GM23338 (cell line): Measurements from ENCODE around the gene SFSWAP. TPM values are rescaled to one million over a fixed set of nuclear protein-coding genes. Genes with fewer than 3 reads are reported as not detected.

Experiments used
- ATAC-seq: fragments of 200-7000 bp; cut with Tn5 transposase; 3 replicates; pipeline ENCODE4 v1.9.1; 2020
- DNase-seq: peaks from one replicate; pipeline ENCODE4 v3.0.0-alpha.2; 2015; ENCODE audit warnings: low spot score
- H2AFZ ChIP-seq: fragments of 200-600 bp; sonication (generic); 2 replicates; pipeline ENCODE4 v1.8.0; 2016; ENCODE audit warnings: antibody characterized with exemption, mild to moderate bottlenecking, moderate library complexity
- H3F3A ChIP-seq: fragments of 200-600 bp; sonication (generic); replicated peaks from 2 replicates; pipeline ENCODE4 v1.8.0; 2017; ENCODE audit warnings: antibody characterized with exemption, mixed run types, low read depth
- H3K27ac ChIP-seq: fragments of 200-600 bp; sonication (generic); 2 replicates; pipeline ENCODE4 v1.6.1; 2016; ENCODE audit warnings: low read depth
- H3K27me3 ChIP-seq: fragments of 200-600 bp; sonication (generic); 2 replicates; pipeline ENCODE4 v1.8.0; 2016; ENCODE audit warnings: mild to moderate bottlenecking, mixed run types, moderate library complexity; ENCODE audit not compliant: insufficient read depth
- H3K36me3 ChIP-seq: fragments of 200-600 bp; sonication (generic); 2 replicates; pipeline ENCODE4 v1.8.0; 2016; ENCODE audit warnings: mild to moderate bottlenecking; ENCODE audit not compliant: insufficient read depth
- H3K4me1 ChIP-seq: fragments of 200-600 bp; sonication (generic); 2 replicates; pipeline ENCODE4 v1.8.0; 2016; ENCODE audit warnings: mild to moderate bottlenecking, moderate library complexity; ENCODE audit not compliant: insufficient read depth
- H3K4me2 ChIP-seq: fragments of 200-600 bp; sonication (generic); 2 replicates; pipeline ENCODE4 v1.7.1; 2017; ENCODE audit warnings: mixed run types
- H3K4me3 ChIP-seq: fragments of 200-600 bp; sonication (generic); 2 replicates; pipeline ENCODE4 v1.6.1; 2016; ENCODE audit warnings: mixed run types
- H3K79me2 ChIP-seq: fragments of 200-600 bp; sonication (generic); replicated peaks from 2 replicates; pipeline ENCODE4 v1.8.0; 2017; ENCODE audit warnings: mild to moderate bottlenecking; ENCODE audit not compliant: insufficient read depth
- H3K9me2 ChIP-seq: fragments of 200-600 bp; sonication (generic); 2 replicates; pipeline ENCODE4 v1.8.0; 2017; ENCODE audit not compliant: insufficient read depth
- H4K20me1 ChIP-seq: fragments of 200-600 bp; sonication (generic); replicated peaks from 2 replicates; pipeline ENCODE4 v1.8.0; 2017; ENCODE audit warnings: mild to moderate bottlenecking; ENCODE audit not compliant: insufficient read depth
- H3K27ac Mint-ChIP-seq: 2 replicates; pipeline ENCODE4 v1.8.0; 2020; ENCODE audit warnings: inconsistent platforms, mild to moderate bottlenecking, moderate library complexity, mixed read lengths
- H3K27me3 Mint-ChIP-seq: 3 replicates; pipeline ENCODE4 v1.8.0; 2022; ENCODE audit warnings: low read depth, mild to moderate bottlenecking, moderate library complexity, mixed read lengths, inconsistent platforms; ENCODE audit not compliant: insufficient read depth, poor library complexity
- H3K36me3 Mint-ChIP-seq: 3 replicates; pipeline ENCODE4 v1.8.0; 2021; ENCODE audit warnings: low read depth, mild to moderate bottlenecking, inconsistent platforms, moderate library complexity, mixed read lengths
- H3K4me1 Mint-ChIP-seq: 3 replicates; pipeline ENCODE4 v1.8.0; 2020; ENCODE audit warnings: mild to moderate bottlenecking, inconsistent platforms, mixed read lengths
- H3K4me3 Mint-ChIP-seq: 3 replicates; pipeline ENCODE4 v1.8.0; 2021; ENCODE audit warnings: moderate library complexity, mild to moderate bottlenecking, inconsistent platforms, mixed read lengths
- H3K9me3 Mint-ChIP-seq: 3 replicates; pipeline ENCODE4 v1.8.0; 2020; ENCODE audit warnings: moderate library complexity, mild to moderate bottlenecking, inconsistent platforms, mixed read lengths
- EZH2 ChIP-seq: fragments of 200-600 bp; sonication (generic); IDR thresholded peaks from one replicate; pipeline ENCODE4 v1.8.0; 2017; ENCODE audit warnings: antibody characterized with exemption, mild to moderate bottlenecking, low read depth; ENCODE audit not compliant: unreplicated experiment
- polyA plus RNA-seq: library from polyadenylated mRNA; unstranded; fragments of >200 nt; fragmentation: Nextera tagmentation; extraction: Ambion mirVana; gene quantifications from 2 replicates; pipeline ENCODE4 v1.2.1, GENCODE V29; 2016
- total RNA-seq: library from RNA; depleted of rRNA; stranded (reverse); fragments of >200 nt; shearing (Covaris generic); gene quantifications from 2 replicates; pipeline ENCODE4 v1.2.3, GENCODE V29; 2014
- TF ChIP-seq, protein P1 (sequence below), 2 experiments: fragments of 200-600 bp in 1 of 2; sonication (generic) in 1 of 2; conservative IDR thresholded peaks; 2 replicates each; pipeline versions ENCODE4 v1.5.1 to v1.6.1; 2016 to 2017; ENCODE audit warnings: antibody characterized with exemption in 2 of 2, low read depth in 2 of 2, mild to moderate bottlenecking in 2 of 2, moderate library complexity in 1 of 2
- TF ChIP-seq, protein P2 (sequence below): IDR thresholded peaks from 2 replicates; pipeline ENCODE4 v1.6.1; 2016; ENCODE audit warnings: antibody characterized with exemption
- TF ChIP-seq, protein P3 (sequence below): fragments of 250-450 bp; sonication (Bioruptor Pico); IDR thresholded peaks from 2 replicates; pipeline ENCODE4 v1.5.0; 2020; ENCODE audit warnings: mild to moderate bottlenecking, moderate library complexity

Gene SFSWAP
- total and polyA plus RNA-seq, 2 experiments from 2014 or later = 41.0 to 49.8 TPM

DNA sequence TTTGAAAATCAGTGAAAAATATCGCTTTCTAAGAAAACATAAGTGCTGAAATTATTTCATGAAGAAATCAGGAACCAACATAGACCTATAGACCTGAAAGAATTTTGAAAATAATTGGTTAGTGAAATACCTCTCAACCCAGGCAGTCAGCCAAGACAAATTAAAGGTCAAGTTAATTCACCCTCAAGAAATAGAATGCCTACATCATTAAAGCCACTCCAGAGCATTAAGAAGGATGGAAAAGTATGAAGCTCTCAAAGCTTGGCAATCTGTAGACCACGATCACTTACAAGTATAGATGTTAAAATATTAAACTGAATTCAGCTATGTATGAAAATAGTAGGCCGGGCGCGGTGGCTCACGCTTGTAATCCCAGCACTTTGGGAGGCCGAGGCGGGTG, 48.3 kb downstream of the SFSWAP start:
- peaks cover 9% of the 10 kb centered on the region for H4K20me1 ChIP-seq
- no peaks in the 10 kb centered on the region for H3K4me1 ChIP-seq
- no peaks in the 10 kb centered on the region for H3K27me3 ChIP-seq
- no peak overlapping the region for H3K4me3 ChIP-seq
- Mint-ChIP-seq H3K27me3 (no peaks in the 10 kb centered on the region), H3K36me3 (peaks cover 79% of the 10 kb centered on the region), H3K4me3 (no peak overlapping the region), H3K27ac (no peak overlapping the region), H3K4me1 (peaks cover 6% of the 10 kb centered on the region; the same call in 2 of the 3 replicates), H3K9me3 (no peaks in the 10 kb centered on the region)
- no peaks in the 10 kb centered on the region for H3K9me2 ChIP-seq
- peak overlapping the region; percentile 55; the same call in 1 of the 2 replicates for H3K27ac ChIP-seq
- 0 out of 2 replicates have a peak, but pooled peaks cover 9% of the 10 kb centered on the region for H3K79me2 ChIP-seq
- H3K4me2 ChIP-seq = no peak overlapping the region
- peaks cover 45% of the 10 kb centered on the region for H3K36me3 ChIP-seq
- no peak overlapping the region for H2AFZ ChIP-seq
- H3F3A ChIP-seq = peaks cover 8% of the 10 kb centered on the region; the same call in 1 of the 2 replicates
- TF ChIP-seq, protein P1, sequence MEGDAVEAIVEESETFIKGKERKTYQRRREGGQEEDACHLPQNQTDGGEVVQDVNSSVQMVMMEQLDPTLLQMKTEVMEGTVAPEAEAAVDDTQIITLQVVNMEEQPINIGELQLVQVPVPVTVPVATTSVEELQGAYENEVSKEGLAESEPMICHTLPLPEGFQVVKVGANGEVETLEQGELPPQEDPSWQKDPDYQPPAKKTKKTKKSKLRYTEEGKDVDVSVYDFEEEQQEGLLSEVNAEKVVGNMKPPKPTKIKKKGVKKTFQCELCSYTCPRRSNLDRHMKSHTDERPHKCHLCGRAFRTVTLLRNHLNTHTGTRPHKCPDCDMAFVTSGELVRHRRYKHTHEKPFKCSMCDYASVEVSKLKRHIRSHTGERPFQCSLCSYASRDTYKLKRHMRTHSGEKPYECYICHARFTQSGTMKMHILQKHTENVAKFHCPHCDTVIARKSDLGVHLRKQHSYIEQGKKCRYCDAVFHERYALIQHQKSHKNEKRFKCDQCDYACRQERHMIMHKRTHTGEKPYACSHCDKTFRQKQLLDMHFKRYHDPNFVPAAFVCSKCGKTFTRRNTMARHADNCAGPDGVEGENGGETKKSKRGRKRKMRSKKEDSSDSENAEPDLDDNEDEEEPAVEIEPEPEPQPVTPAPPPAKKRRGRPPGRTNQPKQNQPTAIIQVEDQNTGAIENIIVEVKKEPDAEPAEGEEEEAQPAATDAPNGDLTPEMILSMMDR (conservative IDR thresholded peaks at IDR 0.05; ENCODE audit: low read depth in 2 of 2) = no peak
- TF ChIP-seq, protein P2, sequence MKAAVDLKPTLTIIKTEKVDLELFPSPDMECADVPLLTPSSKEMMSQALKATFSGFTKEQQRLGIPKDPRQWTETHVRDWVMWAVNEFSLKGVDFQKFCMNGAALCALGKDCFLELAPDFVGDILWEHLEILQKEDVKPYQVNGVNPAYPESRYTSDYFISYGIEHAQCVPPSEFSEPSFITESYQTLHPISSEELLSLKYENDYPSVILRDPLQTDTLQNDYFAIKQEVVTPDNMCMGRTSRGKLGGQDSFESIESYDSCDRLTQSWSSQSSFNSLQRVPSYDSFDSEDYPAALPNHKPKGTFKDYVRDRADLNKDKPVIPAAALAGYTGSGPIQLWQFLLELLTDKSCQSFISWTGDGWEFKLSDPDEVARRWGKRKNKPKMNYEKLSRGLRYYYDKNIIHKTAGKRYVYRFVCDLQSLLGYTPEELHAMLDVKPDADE = no peak
- no peak for TF ChIP-seq EZH2
- TF ChIP-seq, protein P3, sequence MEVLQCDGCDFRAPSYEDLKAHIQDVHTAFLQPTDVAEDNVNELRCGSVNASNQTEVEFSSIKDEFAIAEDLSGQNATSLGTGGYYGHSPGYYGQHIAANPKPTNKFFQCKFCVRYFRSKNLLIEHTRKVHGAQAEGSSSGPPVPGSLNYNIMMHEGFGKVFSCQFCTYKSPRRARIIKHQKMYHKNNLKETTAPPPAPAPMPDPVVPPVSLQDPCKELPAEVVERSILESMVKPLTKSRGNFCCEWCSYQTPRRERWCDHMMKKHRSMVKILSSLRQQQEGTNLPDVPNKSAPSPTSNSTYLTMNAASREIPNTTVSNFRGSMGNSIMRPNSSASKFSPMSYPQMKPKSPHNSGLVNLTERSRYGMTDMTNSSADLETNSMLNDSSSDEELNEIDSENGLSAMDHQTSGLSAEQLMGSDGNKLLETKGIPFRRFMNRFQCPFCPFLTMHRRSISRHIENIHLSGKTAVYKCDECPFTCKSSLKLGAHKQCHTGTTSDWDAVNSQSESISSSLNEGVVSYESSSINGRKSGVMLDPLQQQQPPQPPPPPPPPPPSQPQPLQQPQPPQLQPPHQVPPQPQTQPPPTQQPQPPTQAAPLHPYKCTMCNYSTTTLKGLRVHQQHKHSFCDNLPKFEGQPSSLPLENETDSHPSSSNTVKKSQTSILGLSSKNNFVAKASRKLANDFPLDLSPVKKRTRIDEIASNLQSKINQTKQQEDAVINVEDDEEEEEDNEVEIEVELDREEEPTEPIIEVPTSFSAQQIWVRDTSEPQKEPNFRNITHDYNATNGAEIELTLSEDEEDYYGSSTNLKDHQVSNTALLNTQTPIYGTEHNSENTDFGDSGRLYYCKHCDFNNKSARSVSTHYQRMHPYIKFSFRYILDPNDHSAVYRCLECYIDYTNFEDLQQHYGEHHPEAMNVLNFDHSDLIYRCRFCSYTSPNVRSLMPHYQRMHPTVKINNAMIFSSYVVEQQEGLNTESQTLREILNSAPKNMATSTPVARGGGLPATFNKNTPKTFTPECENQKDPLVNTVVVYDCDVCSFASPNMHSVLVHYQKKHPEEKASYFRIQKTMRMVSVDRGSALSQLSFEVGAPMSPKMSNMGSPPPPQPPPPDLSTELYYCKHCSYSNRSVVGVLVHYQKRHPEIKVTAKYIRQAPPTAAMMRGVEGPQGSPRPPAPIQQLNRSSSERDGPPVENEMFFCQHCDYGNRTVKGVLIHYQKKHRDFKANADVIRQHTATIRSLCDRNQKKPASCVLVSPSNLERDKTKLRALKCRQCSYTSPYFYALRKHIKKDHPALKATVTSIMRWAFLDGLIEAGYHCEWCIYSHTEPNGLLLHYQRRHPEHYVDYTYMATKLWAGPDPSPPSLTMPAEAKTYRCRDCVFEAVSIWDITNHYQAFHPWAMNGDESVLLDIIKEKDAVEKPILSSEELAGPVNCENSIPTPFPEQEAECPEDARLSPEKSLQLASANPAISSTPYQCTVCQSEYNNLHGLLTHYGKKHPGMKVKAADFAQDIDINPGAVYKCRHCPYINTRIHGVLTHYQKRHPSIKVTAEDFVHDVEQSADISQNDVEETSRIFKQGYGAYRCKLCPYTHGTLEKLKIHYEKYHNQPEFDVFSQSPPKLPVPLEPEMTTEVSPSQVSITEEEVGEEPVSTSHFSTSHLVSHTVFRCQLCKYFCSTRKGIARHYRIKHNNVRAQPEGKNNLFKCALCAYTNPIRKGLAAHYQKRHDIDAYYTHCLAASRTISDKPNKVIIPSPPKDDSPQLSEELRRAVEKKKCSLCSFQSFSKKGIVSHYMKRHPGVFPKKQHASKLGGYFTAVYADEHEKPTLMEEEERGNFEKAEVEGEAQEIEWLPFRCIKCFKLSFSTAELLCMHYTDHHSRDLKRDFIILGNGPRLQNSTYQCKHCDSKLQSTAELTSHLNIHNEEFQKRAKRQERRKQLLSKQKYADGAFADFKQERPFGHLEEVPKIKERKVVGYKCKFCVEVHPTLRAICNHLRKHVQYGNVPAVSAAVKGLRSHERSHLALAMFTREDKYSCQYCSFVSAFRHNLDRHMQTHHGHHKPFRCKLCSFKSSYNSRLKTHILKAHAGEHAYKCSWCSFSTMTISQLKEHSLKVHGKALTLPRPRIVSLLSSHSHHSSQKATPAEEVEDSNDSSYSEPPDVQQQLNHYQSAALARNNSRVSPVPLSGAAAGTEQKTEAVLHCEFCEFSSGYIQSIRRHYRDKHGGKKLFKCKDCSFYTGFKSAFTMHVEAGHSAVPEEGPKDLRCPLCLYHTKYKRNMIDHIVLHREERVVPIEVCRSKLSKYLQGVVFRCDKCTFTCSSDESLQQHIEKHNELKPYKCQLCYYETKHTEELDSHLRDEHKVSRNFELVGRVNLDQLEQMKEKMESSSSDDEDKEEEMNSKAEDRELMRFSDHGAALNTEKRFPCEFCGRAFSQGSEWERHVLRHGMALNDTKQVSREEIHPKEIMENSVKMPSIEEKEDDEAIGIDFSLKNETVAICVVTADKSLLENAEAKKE (CRISPR knock-in tag) = no peak
- DNase-seq (no peak), ATAC-seq (no peak)
